ENCODE data around the gene CNST.
A peak's percentile ranks its signal among the peaks of the same experiment; 100 is the strongest.
"Not testable (repeated sequence)": the region's sequence is repeated elsewhere in the genome, so short reads cannot be mapped to it uniquely, and the experiment has no call there.

The CNST gene

DNA sequence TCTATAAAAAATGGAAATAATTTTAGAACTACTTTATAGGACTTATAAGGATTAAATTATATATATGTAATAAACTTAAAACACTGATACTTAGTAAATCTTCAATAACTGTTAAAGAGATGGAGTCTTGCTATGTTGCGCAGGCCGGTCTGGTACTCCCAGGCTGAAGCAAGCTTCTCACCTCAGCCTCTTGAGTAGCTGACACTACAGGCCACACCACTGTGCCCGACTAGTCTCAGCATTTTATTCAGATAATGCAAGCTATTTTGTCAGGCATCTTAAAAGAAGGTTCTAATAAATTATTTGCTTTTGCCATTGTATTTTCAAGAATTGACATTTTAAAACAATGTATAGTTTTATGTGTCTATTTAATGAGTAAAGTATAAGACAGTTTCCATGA lies 20.8 kb downstream of the CNST start:
- no peak for DNase-seq (ENCODE audit: low read depth)

DNA sequence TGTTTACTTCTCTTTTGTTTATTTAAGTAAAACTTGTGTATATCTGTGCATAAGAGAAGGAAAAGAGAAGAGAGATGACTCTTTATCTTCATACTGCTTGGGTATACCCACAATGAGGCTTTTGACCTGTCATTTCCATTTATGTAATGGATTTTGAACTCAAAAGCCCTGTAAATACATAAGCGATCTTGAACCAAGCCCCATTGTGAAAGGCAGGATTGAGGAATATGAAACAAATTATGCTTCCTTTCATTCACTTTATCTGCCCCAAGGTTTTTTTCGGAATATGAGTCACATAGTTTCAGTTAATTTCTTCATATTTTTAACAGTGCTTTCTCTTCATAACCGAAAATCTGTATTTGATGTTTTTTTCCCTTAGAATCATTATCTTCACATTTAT lies 21.4 kb downstream of the CNST start:
- DNase-seq (ENCODE audit: low read depth): no peak

DNA sequence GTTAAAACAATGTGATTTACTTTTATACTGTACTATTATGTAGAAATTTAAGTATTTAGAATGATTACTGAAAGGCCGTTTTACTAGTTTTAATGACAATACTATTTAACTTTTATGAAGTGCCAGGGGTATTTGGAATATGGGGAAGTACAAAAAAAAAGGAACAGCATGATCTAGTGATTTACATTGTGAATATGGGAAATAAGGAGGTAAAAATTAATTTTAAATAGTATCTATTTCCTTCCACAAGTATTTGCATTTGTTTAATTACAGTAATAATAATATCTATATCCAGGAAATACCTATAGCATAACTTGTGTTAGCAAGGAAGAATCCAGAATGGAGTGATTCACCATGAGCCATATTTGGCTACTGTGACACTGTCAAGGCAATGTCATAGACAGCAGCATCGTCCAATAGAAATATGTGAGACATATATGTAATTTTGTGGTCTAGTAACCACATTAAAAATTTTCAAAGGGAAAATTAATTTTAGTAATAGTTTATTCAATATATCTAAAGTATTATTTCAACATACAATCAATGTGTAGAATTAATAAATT lies 22.0 kb downstream of the CNST start:
- no peak for DNase-seq (ENCODE audit: low read depth)

GRCh38 chr1:246589919-246590318 lies 23.7 kb downstream of the CNST start:
- not testable (repeated sequence) for DNase-seq (ENCODE audit: low read depth)

DNA sequence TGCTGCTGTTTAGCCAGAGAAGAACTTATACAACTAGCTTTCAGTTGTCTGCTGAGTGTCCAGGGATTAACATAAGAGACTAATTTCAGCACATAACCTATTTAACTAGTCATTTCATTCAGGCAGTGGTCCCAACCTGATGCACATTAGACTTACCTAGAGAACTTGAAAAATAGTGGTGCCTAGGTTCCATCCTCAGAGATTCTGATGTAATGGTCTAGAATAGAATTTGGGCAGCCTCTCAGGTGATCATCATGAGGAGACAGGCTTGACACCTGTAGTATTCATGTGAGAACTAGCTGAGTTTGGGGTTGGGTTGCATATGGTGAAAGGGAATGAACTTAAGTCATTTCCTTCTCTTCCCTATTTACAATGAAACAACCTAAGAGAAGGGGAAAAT lies 24.8 kb downstream of the CNST start:
- DNase-seq (ENCODE audit: low read depth): no peak

GRCh38 chr1:246591504-246591903 lies 25.2 kb downstream of the CNST start:
- DNase-seq (ENCODE audit: low read depth): no peak

DNA sequence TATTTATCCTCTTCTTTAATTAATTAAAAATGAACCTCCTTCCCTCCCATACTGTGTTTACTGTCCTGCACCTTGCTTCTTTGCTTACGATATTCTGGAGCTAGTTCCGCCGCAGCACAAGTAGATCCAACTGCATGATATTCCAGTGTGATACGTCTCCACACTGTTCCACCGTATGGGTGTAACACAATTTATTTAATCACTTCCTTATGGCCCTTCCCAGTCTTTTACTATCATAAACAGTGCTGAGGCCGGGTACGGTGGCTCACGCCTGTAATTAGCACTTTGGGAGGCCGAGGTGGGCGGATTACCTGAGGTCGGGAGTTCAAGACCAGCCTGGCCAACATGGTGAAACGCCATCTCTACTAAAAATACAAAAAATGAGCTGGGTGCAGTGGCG lies 25.7 kb downstream of the CNST start:
- no peak for DNase-seq (ENCODE audit: low read depth)

DNA sequence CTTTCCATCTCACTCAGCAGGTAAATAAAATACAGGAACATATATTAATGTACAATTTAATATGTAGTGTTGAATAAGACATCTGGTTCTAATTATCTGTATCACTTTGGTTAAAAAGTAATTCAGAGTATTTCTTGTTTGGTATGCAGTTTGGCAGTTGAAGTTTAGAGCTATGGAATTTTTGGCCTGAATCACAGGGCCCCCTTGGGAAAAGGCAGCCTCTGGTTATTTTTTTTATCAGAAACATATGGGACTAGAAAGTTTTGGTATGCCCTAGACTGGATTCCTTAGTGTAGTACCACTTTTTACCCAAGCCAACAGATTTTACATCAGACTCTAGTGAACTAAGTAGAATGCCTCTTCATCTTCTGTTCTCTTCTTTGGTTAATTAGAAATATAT lies 26.4 kb downstream of the CNST start:
- DNase-seq (ENCODE audit: low read depth): peak; percentile 96

DNA sequence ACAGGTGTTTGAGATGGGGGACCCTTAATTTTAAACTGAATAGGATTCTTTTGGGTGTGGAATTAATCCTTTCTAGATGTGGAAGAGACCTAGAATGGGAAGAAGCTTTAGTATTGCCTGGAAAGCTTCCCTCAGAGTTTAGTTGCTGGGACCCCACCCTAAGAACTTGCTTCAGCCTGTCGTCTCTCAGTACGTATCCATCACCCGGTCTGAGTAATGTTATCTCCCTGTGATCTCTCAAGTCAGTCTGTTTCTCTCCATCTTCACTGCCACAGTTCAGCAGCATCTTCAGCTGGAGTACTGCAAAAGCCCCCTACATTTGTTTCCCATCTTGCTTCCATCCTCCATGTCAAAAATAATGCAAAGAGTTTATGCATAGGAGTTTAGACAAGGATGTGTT lies 28.9 kb downstream of the CNST start:
- no peak for DNase-seq (ENCODE audit: low read depth)

DNA sequence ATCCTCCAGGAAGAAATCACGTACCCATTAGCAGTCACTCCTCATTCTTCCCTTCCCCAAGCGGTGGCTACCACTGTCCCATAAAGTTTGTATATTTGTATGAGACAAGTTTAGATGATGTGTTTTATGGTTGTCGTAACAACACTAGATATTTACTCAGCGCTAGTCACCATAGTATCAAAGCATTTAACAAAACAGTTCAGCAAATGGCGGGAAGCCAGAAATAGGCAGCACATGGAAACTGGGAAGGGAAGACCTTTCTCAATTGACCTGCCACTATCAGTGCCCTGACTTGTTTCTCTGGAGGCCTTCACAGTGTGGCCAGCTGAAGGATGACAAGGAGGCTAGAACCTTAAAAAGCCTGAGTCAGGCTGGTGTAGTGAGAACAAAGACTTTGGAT lies 31.1 kb downstream of the CNST start:
- DNase-seq (ENCODE audit: low read depth): peak; percentile 75

GRCh38 chr1:246597971-246598370 lies 31.7 kb downstream of the CNST start:
- no peak for DNase-seq (ENCODE audit: low read depth)

- DNase-seq (ENCODE audit: low read depth): no peak
These were observed 33.1 kb downstream of the CNST start for GRCh38 chr1:246599315-246599714.

DNA sequence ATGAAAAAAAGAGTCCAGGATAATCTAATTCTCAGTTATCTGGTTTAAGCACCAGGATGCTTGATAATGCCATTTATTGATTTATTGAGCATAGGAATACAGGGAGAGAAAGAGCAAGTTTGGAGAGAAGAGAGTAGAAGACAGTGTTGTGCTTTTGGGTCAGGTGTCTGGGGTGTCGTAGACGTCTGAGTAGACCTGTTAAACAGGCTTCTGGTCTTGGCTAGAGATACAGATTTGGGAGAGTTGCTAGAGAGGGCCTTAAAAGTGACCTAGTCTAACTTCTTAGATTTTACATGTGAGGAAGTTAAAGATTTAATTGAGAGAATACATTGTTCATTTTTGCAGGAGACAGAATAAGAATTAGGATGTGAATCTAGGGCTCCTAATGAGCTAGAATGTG lies 34.3 kb downstream of the CNST start:
- DNase-seq (ENCODE audit: low read depth): no peak

DNA sequence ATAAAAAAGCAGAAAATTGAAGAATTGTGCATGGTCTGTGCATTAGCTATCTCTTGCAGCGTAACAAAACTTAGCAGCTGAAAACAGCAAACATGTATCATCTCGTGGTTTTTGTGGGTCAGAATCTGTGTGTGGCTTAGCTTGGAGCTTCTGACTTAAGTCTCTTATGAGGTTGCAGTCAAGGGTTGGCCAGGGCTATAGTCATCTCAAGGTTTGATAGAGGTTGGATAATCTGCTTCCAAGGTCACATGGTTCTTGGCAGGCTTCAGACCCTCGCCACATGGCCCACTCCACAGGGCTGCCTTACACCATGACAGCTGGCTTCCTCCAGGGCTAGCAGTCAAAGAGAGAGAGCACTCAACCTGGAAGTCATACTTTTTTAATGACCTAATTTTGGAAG lies 35.9 kb downstream of the CNST start:
- no peak for DNase-seq (ENCODE audit: low read depth)

GRCh38 chr1:246605231-246605630 lies 39.0 kb downstream of the CNST start:
- DNase-seq (ENCODE audit: low read depth): not testable (repeated sequence)

DNA sequence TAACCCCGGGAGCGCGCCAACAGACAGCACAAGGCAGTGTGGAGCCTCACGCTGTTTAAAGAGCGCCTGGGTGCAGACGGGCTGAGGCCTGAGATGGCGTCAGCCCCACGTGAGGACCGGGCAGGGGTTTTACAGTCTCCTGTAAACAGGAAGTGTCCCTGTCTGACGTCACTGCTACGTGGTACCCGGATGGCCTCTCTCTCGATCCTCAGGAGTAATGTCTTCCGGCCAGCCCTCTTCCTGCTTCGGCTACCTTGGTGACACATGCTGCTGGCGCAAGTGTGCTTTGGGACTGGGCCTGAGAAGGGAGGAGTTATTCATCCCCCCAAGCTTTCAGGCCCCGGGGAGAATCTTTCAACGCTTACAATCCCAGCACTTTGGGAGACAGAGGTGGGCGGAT lies 41.2 kb downstream of the CNST start:
- no peak for DNase-seq (ENCODE audit: low read depth)

GRCh38 chr1:246608616-246609376 lies 42.5 kb downstream of the CNST start:
- DNase-seq (ENCODE audit: low read depth): peak; percentile 79

- peak; percentile 65 for DNase-seq (ENCODE audit: low read depth)
These were observed 43.4 kb downstream of the CNST start for GRCh38 chr1:246609632-246610031.

DNA sequence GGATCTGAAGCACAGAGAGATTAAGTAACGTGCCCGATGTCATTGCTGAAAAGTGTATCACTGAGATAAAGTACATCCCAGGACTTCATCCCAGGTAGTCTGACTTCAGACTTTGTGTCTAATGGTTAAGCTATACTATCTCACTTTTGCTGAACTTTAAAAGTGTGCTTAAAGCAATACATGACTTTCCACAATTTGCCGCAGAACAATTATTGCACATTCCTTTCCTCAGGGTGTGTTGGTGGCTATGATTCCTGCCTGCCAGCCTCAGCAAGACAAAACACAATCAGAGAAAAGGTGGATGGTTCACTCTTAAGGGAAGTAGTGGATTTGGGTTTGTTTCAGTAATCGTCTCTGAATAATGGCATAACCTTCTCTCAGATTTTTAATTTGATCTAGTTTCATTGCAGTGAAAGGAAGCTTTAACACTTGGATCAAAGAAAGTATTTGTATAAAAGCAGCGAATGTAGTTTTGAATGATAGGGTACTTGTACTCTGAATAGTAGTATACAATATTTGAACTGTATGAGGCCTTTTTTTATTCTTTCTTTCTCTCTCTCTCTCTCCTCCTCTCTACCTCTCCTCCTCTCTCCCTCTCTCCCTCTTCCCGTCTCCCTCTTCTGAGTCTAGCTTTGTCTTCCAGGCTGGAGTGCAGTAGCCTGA lies 47.0 kb downstream of the CNST start:
- no peak for DNase-seq (ENCODE audit: low read depth)

- DNase-seq (ENCODE audit: low read depth): no peak
These were observed 50.9 kb downstream of the CNST start for GRCh38 chr1:246617156-246617555.

DNA sequence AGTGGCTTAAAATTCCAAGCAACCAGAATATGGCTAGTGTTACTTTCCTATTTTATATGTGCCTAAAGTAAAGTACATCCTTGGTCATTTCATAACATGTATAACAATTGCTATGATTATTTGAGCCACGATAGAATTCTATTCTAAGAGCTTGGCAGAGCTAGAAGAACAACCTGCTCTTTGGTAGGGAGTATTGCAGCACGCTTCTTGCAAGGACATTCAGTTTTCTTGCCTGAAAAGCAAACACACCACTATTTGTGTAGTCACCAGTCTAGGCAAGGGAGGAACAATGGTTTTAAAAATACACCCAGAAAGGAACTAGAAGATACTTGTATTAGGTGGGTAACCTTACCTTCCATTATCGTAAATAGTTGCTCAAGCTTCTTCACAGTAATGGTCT lies 51.5 kb downstream of the CNST start:
- no peak for DNase-seq (ENCODE audit: low read depth)

- no peak for DNase-seq (ENCODE audit: low read depth)
These were observed 52.1 kb downstream of the CNST start for GRCh38 chr1:246618240-246618808.

GRCh38 chr1:246622035-246622652 lies 55.9 kb downstream of the CNST start:
- DNase-seq (ENCODE audit: low read depth): no peak
